Subcutaneous adipose tissue (tissue), 4 donors: ENCODE data around the gene ZHX3. TPM values are rescaled to one million over a fixed set of nuclear protein-coding genes. Genes with fewer than 3 reads are reported as not detected.

Experiments used
- CTCF ChIP-seq: fragments of 450-650 bp; IDR thresholded peaks from one replicate; pipeline ENCODE4 v1.5.1; 2016; ENCODE audit warnings: low read depth, mild to moderate bottlenecking, control low read depth, antibody characterized with exemption, moderate library complexity
- total RNA-seq, 4 donors: library from RNA; depleted of rRNA; stranded (reverse); fragments of >200 nt; gene quantifications; one replicate each; pipeline ENCODE4 v1.1.0, GENCODE V29; 2016

ZHX3 gene
- total RNA-seq, 4 donors from 2014 or later: 31.0 to 50.9 (median 37.9) TPM

- TF ChIP-seq CTCF: no peak
Measured at GRCh38 chr20:41185013-41185757, 132.3 kb downstream of the ZHX3 start.

GRCh38 chr20:41183831-41184230 is 133.7 kb downstream of the ZHX3 start:
- no peak for TF ChIP-seq CTCF

GRCh38 chr20:41183391-41183790 is 134.1 kb downstream of the ZHX3 start:
- TF ChIP-seq CTCF: no peak

- TF ChIP-seq CTCF: no peak
Measured at GRCh38 chr20:41182296-41183212, 135.0 kb downstream of the ZHX3 start.

- TF ChIP-seq CTCF: no peak
Measured at GRCh38 chr20:41181567-41181966, 136.0 kb downstream of the ZHX3 start.

- TF ChIP-seq CTCF: no peak
Measured at GRCh38 chr20:41180599-41181333, 136.8 kb downstream of the ZHX3 start.
